Upper lobe of right lung (tissue), 1 donor: ENCODE measurements around the gene IL23R. TPM values are rescaled to one million over a fixed set of nuclear protein-coding genes. Genes with fewer than 3 reads are reported as not detected.

Experiments
- ATAC-seq: fragments of 200-7000 bp; cut with Tn5 transposase; one replicate; pipeline ENCODE4 v1.9.1; 2020; ENCODE audit warnings: mild to moderate bottlenecking, moderate library complexity
- DNase-seq: peaks from one replicate; pipeline ENCODE4 v3.0.0-alpha.2; 2020
- H3K27ac ChIP-seq: fragments of 200-600 bp; one replicate; pipeline ENCODE4 v1.8.0; 2022
- H3K27me3 ChIP-seq: fragments of 200-600 bp; one replicate; pipeline ENCODE4 v1.8.0; 2022; ENCODE audit warnings: mild to moderate bottlenecking
- H3K36me3 ChIP-seq: fragments of 200-600 bp; one replicate; pipeline ENCODE4 v1.8.0; 2022
- H3K4me1 ChIP-seq: fragments of 200-600 bp; one replicate; pipeline ENCODE4 v1.8.0; 2022
- H3K4me3 ChIP-seq: fragments of 200-600 bp; one replicate; pipeline ENCODE4 v1.8.0; 2022; ENCODE audit warnings: mild to moderate bottlenecking
- H3K9me3 ChIP-seq: fragments of 200-600 bp; one replicate; pipeline ENCODE4 v1.8.0; 2022
- CTCF ChIP-seq: fragments of 200-600 bp; IDR thresholded peaks from one replicate; pipeline ENCODE4 v1.8.0; 2022; ENCODE audit warnings: antibody characterized with exemption
- intact Hi-C: fragments of 100-400 bp; cut with DNase I; formaldehyde crosslinking; loops from one replicate; pipeline ENCODE4 v1.11.0; 2022
- long read RNA-seq: library from polyadenylated mRNA; unstranded; transcript quantifications from one replicate; pipeline ENCODE4 v2.0.0, GENCODE V29; 2021
- total RNA-seq: library from RNA; stranded (reverse); fragmentation: NEBNext Ultra II Directional; extraction: Animal tissue kit (Norgen Biotek cat#: 25700); gene quantifications from one replicate; pipeline ENCODE4 v1.2.1, GENCODE V29; 2021
- donor health status: DM: no; HTN: yes; CAD: no; lungs with severe emphysema.

Gene IL23R
- total RNA-seq, result 0.20 TPM
- long read RNA-seq, result 0 reads

GRCh38 chr1:67166196-67166595, at the start of gene IL23R:
Gene IL23R, plus strand, starts transcription at chr1:67166454. Its CDS starts 1,667 bp downstream, at chr1:67168121.
- ATAC-seq (peak; percentile 43), DNase-seq (no peak)
- Histone ChIP-seq H3K27ac (no peak within 1 kb of the TSS), H3K36me3 (no peaks in the 10 kb centered on the region), H3K9me3 (no peaks in the 10 kb centered on the region), H3K27me3 (no peaks in the 10 kb centered on the region), H3K4me3 (no peak within 1 kb of the TSS), H3K4me1 (no peaks in the 10 kb centered on the region)
- intact Hi-C loops, result no loop called here
- no peak for TF ChIP-seq CTCF

- no peaks in the 10 kb centered on the region for H3K4me1 ChIP-seq
- H3K9me3 ChIP-seq, result no peaks in the 10 kb centered on the region
- no peaks in the 10 kb centered on the region for H3K27me3 ChIP-seq
- H3K27ac ChIP-seq, result no peak overlapping the region
- intact Hi-C loops, result no loop called here
- no peak for TF ChIP-seq CTCF
- H3K4me3 ChIP-seq, result no peak overlapping the region
- H3K36me3 ChIP-seq, result no peaks in the 10 kb centered on the region
- no peak for ATAC-seq
- DNase-seq, result no peak
Observed at GRCh38 chr1:67118191-67118590, 48.1 kb upstream of the IL23R start.

- Histone ChIP-seq H3K4me1 (no peaks in the 10 kb centered on the region), H3K27ac (no peak overlapping the region), H3K27me3 (no peaks in the 10 kb centered on the region), H3K9me3 (no peaks in the 10 kb centered on the region), H3K4me3 (no peak overlapping the region), H3K36me3 (no peaks in the 10 kb centered on the region)
- no peak for TF ChIP-seq CTCF
- intact Hi-C loops, result no loop called here
- DNase-seq (no peak), ATAC-seq (no peak)
Observed at GRCh38 chr1:67118646-67119045, 47.6 kb upstream of the IL23R start.

- ATAC-seq (no peak), DNase-seq (no peak)
- no peak overlapping the region for H3K4me3 ChIP-seq
- TF ChIP-seq CTCF, result no peak
- H3K4me1 ChIP-seq, result no peaks in the 10 kb centered on the region
- H3K27me3 ChIP-seq, result no peaks in the 10 kb centered on the region
- H3K27ac ChIP-seq, result no peak overlapping the region
- intact Hi-C loops, result no loop called here
- H3K36me3 ChIP-seq, result no peaks in the 10 kb centered on the region
- no peaks in the 10 kb centered on the region for H3K9me3 ChIP-seq
Observed at GRCh38 chr1:67120855-67121619, 45.2 kb upstream of the IL23R start.

GRCh38 chr1:67124455-67124854, 41.8 kb upstream of the IL23R start:
- no peak for TF ChIP-seq CTCF
- Histone ChIP-seq H3K27me3 (no peaks in the 10 kb centered on the region), H3K9me3 (no peaks in the 10 kb centered on the region), H3K36me3 (no peaks in the 10 kb centered on the region), H3K4me1 (no peaks in the 10 kb centered on the region), H3K4me3 (no peak overlapping the region), H3K27ac (no peak overlapping the region)
- no peak for ATAC-seq
- intact Hi-C loops, result no loop called here
- no peak for DNase-seq
